ENCODE results near the gene GPR55.

- no peak for TF ChIP-seq SP7 (tag by site-specific recombination; IDR thresholded peaks at IDR 0.05)
- no peak for TF ChIP-seq ZNF488 (tag by site-specific recombination; IDR thresholded peaks at IDR 0.05)
- no peak for TF ChIP-seq ZBTB17 (tag by site-specific recombination; IDR thresholded peaks at IDR 0.05)
- TF ChIP-seq, protein P1, sequence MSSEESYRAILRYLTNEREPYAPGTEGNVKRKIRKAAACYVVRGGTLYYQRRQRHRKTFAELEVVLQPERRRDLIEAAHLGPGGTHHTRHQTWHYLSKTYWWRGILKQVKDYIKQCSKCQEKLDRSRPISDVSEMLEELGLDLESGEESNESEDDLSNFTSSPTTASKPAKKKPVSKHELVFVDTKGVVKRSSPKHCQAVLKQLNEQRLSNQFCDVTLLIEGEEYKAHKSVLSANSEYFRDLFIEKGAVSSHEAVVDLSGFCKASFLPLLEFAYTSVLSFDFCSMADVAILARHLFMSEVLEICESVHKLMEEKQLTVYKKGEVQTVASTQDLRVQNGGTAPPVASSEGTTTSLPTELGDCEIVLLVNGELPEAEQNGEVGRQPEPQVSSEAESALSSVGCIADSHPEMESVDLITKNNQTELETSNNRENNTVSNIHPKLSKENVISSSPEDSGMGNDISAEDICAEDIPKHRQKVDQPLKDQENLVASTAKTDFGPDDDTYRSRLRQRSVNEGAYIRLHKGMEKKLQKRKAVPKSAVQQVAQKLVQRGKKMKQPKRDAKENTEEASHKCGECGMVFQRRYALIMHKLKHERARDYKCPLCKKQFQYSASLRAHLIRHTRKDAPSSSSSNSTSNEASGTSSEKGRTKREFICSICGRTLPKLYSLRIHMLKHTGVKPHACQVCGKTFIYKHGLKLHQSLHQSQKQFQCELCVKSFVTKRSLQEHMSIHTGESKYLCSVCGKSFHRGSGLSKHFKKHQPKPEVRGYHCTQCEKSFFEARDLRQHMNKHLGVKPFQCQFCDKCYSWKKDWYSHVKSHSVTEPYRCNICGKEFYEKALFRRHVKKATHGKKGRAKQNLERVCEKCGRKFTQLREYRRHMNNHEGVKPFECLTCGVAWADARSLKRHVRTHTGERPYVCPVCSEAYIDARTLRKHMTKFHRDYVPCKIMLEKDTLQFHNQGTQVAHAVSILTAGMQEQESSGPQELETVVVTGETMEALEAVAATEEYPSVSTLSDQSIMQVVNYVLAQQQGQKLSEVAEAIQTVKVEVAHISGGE (tag by site-specific recombination; conservative IDR thresholded peaks at IDR 0.05; ENCODE audit: low read depth) = no peak
- TF ChIP-seq CTCF (tag by site-specific recombination; IDR thresholded peaks at IDR 0.05) = no peak
- no peak for TF ChIP-seq MEIS1 (CRISPR knock-in tag; IDR thresholded peaks at IDR 0.05; ENCODE audit: borderline replicate concordance)
- TF ChIP-seq ZNF423 (tag by site-specific recombination; IDR thresholded peaks at IDR 0.05) = no peak
- TF ChIP-seq ZNF416 (tag by site-specific recombination; IDR thresholded peaks at IDR 0.05) = no peak
- TF ChIP-seq, protein P2, sequence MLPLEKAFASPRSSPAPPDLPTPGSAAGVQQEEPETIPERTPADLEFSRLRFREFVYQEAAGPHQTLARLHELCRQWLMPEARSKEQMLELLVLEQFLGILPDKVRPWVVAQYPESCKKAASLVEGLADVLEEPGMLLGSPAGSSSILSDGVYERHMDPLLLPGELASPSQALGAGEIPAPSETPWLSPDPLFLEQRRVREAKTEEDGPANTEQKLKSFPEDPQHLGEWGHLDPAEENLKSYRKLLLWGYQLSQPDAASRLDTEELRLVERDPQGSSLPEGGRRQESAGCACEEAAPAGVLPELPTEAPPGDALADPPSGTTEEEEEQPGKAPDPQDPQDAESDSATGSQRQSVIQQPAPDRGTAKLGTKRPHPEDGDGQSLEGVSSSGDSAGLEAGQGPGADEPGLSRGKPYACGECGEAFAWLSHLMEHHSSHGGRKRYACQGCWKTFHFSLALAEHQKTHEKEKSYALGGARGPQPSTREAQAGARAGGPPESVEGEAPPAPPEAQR (tag by site-specific recombination; IDR thresholded peaks at IDR 0.05) = no peak
- no peak for TF ChIP-seq ZNF629 (tag by site-specific recombination; IDR thresholded peaks at IDR 0.05)
- TF ChIP-seq ZNF302 (tag by site-specific recombination; IDR thresholded peaks at IDR 0.05; ENCODE audit: low read depth) = no peak
- TF ChIP-seq REST (tag by site-specific recombination; IDR thresholded peaks at IDR 0.05) = no peak
These were observed 30.9 kb downstream of the GPR55 start for GRCh38 chr2:230893841-230894781.
